HepG2 (cell line): Measurements from ENCODE around the gene MPV17L. TPM values are rescaled to one million over a fixed set of nuclear protein-coding genes. Genes with fewer than 3 reads are reported as not detected.
"Not testable (repeated sequence)": the region's sequence is repeated elsewhere in the genome, so short reads cannot be mapped to it uniquely, and the experiment has no call there.

Experiments used
- ATAC-seq: fragments of 200-7000 bp; cut with Tn5 transposase; 3 replicates; pipeline ENCODE4 v1.9.1; 2020; ENCODE audit warnings: mild to moderate bottlenecking, moderate library complexity
- BruUV-seq: library from RNA; stranded (reverse); fragments of 400-500 nt; replicated peaks from 2 replicates; lab custom pipeline; 2021; lab: Mats Ljungman, UMichigan
- CTCF ChIA-PET: fragments of 300-600 bp; formaldehyde crosslinking; extraction: SDS; loops from one replicate; lab custom pipeline; 2021; ENCODE audit warnings: low total read pairs, inconsistent platforms, low intra/inter-chr PET ratio; lab: Yijun Ruan, JAX
- POLR2A ChIA-PET: fragments of 350-600 bp; sonication (Branson Sonifier 250); formaldehyde crosslinking; loops from one replicate; lab custom pipeline; 2020; ENCODE audit warnings: antibody characterized with exemption, inconsistent platforms; lab: Yijun Ruan, JAX
- DNase-seq: peaks from one replicate; pipeline ENCODE4 v3.0.0-alpha.2; 2015; ENCODE audit warnings: low spot score
- FAIRE-seq: peaks from 3 replicates; lab custom pipeline; 2011; peaks lifted over from hg19 to GRCh38; lab: Jason Lieb, UNC
- H2AFZ ChIP-seq: one replicate; pipeline ENCODE4 v1.6.1; 2011; ENCODE audit warnings: low read length, inconsistent platforms
- H3K27ac ChIP-seq: fragments of 300-600 bp; 3 replicates; pipeline ENCODE4 v1.8.0; 2011; ENCODE audit warnings: mixed run types, mild to moderate bottlenecking, mixed read lengths, low read length, inconsistent platforms; ENCODE audit not compliant: insufficient read depth; ENCODE audit errors: extremely low read length
- H3K27me3 ChIP-seq, 2 experiments: fragments of 200-600 bp in 1 of 2; 2 replicates in 1 of 2; 3 replicates in 1 of 2; pipeline versions ENCODE4 v1.6.0 to v1.8.0; 2011; ENCODE audit warnings: low read length in 2 of 2, mild to moderate bottlenecking in 2 of 2, moderate library complexity in 2 of 2, inconsistent platforms in 1 of 2; ENCODE audit not compliant: insufficient read depth in 2 of 2, control insufficient read depth in 1 of 2
- H3K36me3 ChIP-seq, 2 experiments: fragments of 200-600 bp in 1 of 2; replicated peaks in 1 of 2; 2 replicates in 1 of 2; 3 replicates in 1 of 2; pipeline versions ENCODE4 v1.5.1 to v1.8.0; 2011; ENCODE audit warnings: low read length in 2 of 2, inconsistent platforms in 1 of 2; ENCODE audit not compliant: insufficient read depth in 2 of 2, control insufficient read depth in 1 of 2
- H3K4me1 ChIP-seq: 2 replicates; pipeline ENCODE4 v1.5.1; 2012; ENCODE audit warnings: low read length, inconsistent platforms; ENCODE audit not compliant: insufficient read depth
- H3K4me2 ChIP-seq: 2 replicates; pipeline ENCODE4 v1.6.0; 2011; ENCODE audit warnings: low read depth, low read length, inconsistent platforms
- H3K4me3 ChIP-seq, 3 experiments: fragments of 200-600 bp in 1 of 3; sonication (generic), shearing (Covaris generic) in 1 of 3; replicated peaks in 1 of 3; 2 replicates each; pipeline ENCODE4 v1.5.1; 2011 to 2016; ENCODE audit warnings: low read length in 3 of 3, inconsistent platforms in 2 of 3, low read depth in 2 of 3, mild to moderate bottlenecking in 2 of 3, control low read depth in 1 of 3, mixed read lengths in 1 of 3; ENCODE audit not compliant: insufficient read depth in 1 of 3
- H3K79me2 ChIP-seq: one replicate; pipeline ENCODE4 v1.6.1; 2011; ENCODE audit warnings: low read length, inconsistent platforms; ENCODE audit not compliant: insufficient read depth
- H3K9ac ChIP-seq: 2 replicates; pipeline ENCODE4 v1.6.0; 2011; ENCODE audit warnings: mild to moderate bottlenecking, low read depth, low read length, inconsistent platforms; ENCODE audit not compliant: insufficient read depth
- H3K9me3 ChIP-seq: 2 replicates; pipeline ENCODE4 v1.5.1; 2012; ENCODE audit warnings: mild to moderate bottlenecking, low read length
- H4K20me1 ChIP-seq: 2 replicates; pipeline ENCODE4 v1.6.0; 2011; ENCODE audit warnings: inconsistent platforms, mild to moderate bottlenecking, low read length, moderate library complexity; ENCODE audit not compliant: insufficient read depth
- BCL6 ChIP-seq: IDR thresholded peaks from 2 replicates; pipeline ENCODE4 v1.6.1; 2016; ENCODE audit warnings: missing genetic modification reagents, missing compliant biosample characterization
- HNF4A ChIP-seq: sonication (generic); formaldehyde crosslinking; IDR thresholded peaks from 2 replicates; pipeline ENCODE4 v1.4.0; 2020; ENCODE audit warnings: missing genetic modification reagents
- HOXA3 ChIP-seq: sonication (generic); formaldehyde crosslinking; IDR thresholded peaks from 2 replicates; pipeline ENCODE4 v1.5.0; 2020; ENCODE audit warnings: missing genetic modification reagents
- KDM2A ChIP-seq: sonication (generic); formaldehyde crosslinking; IDR thresholded peaks from 2 replicates; pipeline ENCODE4 v1.4.0; 2020; ENCODE audit warnings: low read depth, missing genetic modification reagents, borderline replicate concordance
- KDM3A ChIP-seq: IDR thresholded peaks from 2 replicates; pipeline ENCODE4 v1.6.1; 2018; ENCODE audit warnings: low read depth, missing compliant biosample characterization
- MXD3 ChIP-seq: IDR thresholded peaks from 2 replicates; pipeline ENCODE4 v1.6.1; 2016; ENCODE audit warnings: mild to moderate bottlenecking, missing biosample characterization, missing genetic modification reagents
- RARA ChIP-seq: IDR thresholded peaks from 2 replicates; pipeline ENCODE4 v1.6.1; 2016; ENCODE audit warnings: missing genetic modification reagents, missing compliant biosample characterization
- RXRB ChIP-seq: IDR thresholded peaks from 2 replicates; pipeline ENCODE4 v1.6.1; 2016; ENCODE audit warnings: borderline replicate concordance, missing genetic modification reagents, missing compliant biosample characterization
- SAP130 ChIP-seq: IDR thresholded peaks from 2 replicates; pipeline ENCODE4 v1.6.1; 2016; ENCODE audit warnings: low read depth
- TFE3 ChIP-seq: IDR thresholded peaks from 2 replicates; pipeline ENCODE4 v1.6.1; 2016
- ZBTB21 ChIP-seq: sonication (generic); formaldehyde crosslinking; IDR thresholded peaks from 2 replicates; pipeline ENCODE4 v1.4.0; 2020; ENCODE audit warnings: missing genetic modification reagents
- ZMYM3 ChIP-seq: sonication (generic); formaldehyde crosslinking; IDR thresholded peaks from 2 replicates; pipeline ENCODE4 v1.5.1; 2020; ENCODE audit warnings: mild to moderate bottlenecking, missing genetic modification reagents
- ZNF292 ChIP-seq: sonication (generic); formaldehyde crosslinking; IDR thresholded peaks from 2 replicates; pipeline ENCODE4 v1.8.1; 2022; ENCODE audit warnings: mild to moderate bottlenecking, low read depth, missing genetic modification reagents, borderline replicate concordance
- ZNF362 ChIP-seq: sonication (generic); formaldehyde crosslinking; IDR thresholded peaks from 2 replicates; pipeline ENCODE4 v1.4.0; 2020; ENCODE audit warnings: missing genetic modification reagents, mild to moderate bottlenecking, borderline replicate concordance
- ZNF687 ChIP-seq: sonication (generic); formaldehyde crosslinking; IDR thresholded peaks from 2 replicates; pipeline ENCODE4 v1.5.1; 2020; ENCODE audit warnings: mild to moderate bottlenecking, missing genetic modification reagents, moderate library complexity
- ZNF713 ChIP-seq: sonication (generic); formaldehyde crosslinking; IDR thresholded peaks from 2 replicates; pipeline ENCODE4 v1.4.0; 2020; ENCODE audit warnings: mild to moderate bottlenecking, missing genetic modification reagents
- WGBS: methylation state at CpG from one replicate; pipeline ENCODE4 v1.1.6; 2017; ENCODE audit warnings: low lambda C conversion rate; 5-methylcytosine and 5-hydroxymethylcytosine counted together
- in situ Hi-C: cut with HindIII; loops from 2 replicates; pipeline ENCODE4 v1.10.0; 2017; ENCODE audit warnings: low pct_unique_long_range_greater_than_20kb; ENCODE audit not compliant: extremely low pct_ligation_motif_present
- intact Hi-C: fragments of 100-400 bp; cut with micrococcal nuclease; formaldehyde crosslinking; loops from one replicate; pipeline ENCODE4 v1.10.0; 2022; ENCODE audit not compliant: unreplicated experiment
- polyA plus RNA-seq, 8 experiments: library from polyadenylated mRNA; depleted of rRNA in 3 of 8; stranded (reverse) in 7 of 8; unstranded in 1 of 8; fragments of >200 nt; fragmentation: Illumina TruSeq in 4 of 8; extraction: Trizol in 4 of 8; gene quantifications; 2 replicates each; pipeline versions ENCODE4 v1.2.1 to v1.2.3, GENCODE V29; 2011 to 2016; ENCODE audit warnings: low read depth in 4 of 8, missing spikeins in 1 of 8, mixed read lengths in 1 of 8; ENCODE audit not compliant: insufficient read depth in 1 of 8
- total RNA-seq, 5 experiments: library from RNA; depleted of rRNA; stranded (reverse); fragments of >200 nt; fragmentation: Illumina TruSeq; extraction: Trizol; gene quantifications; 2 replicates each; pipeline ENCODE4 v1.2.3, GENCODE V29; 2016; ENCODE audit warnings: low read depth in 1 of 5

MPV17L gene
- total and polyA plus RNA-seq, 2 of the 13 experiments (the other 11 are each of a cell fraction or from before 2014, with no cell fraction given): 34.7 to 63.8 TPM

GRCh38 chr16:15454933-15455332 lies 59.4 kb downstream of the MPV17L start:
- H3K9me3 ChIP-seq, FAIRE-seq, H3K79me2 ChIP-seq, H3K27me3 ChIP-seq, H2AFZ ChIP-seq, intact Hi-C loops, BruUV-seq, H3K9ac ChIP-seq, in situ Hi-C loops, H4K20me1 ChIP-seq, DNase-seq, H3K36me3 ChIP-seq, CTCF ChIA-PET: not testable (repeated sequence)
- peak; percentile 35 for ATAC-seq
- Histone ChIP-seq H3K4me3 (0 out of 6 replicates have a peak overlapping the region, but pooled peaks of 1 of the 3 experiments have one; percentile 1), H3K4me2 (peak overlapping the region; percentile 18), H3K27ac (peak overlapping the region; percentile 14), H3K4me1 (peaks cover 53% of the 10 kb centered on the region)
- 27% methylated on average over 11 of the region's 11 CpGs for WGBS
- POLR2A ChIA-PET: interaction anchor here (1.4 kb wide), 1 partner anchor 60 kb away, joined by 3 read pairs; the partner anchor contains the start of gene MPV17L
- peak; percentile 48 for TF ChIP-seq HOXA3 (CRISPR knock-in tag)
- TF ChIP-seq MXD3: 0 out of 2 replicates have a peak, but pooled peaks have one; percentile 16
- peak; percentile 57; the same call in 1 of the 2 replicates for TF ChIP-seq TFE3 (CRISPR knock-in tag)
- 0 out of 2 replicates have a peak, but pooled peaks have one; percentile 20 for TF ChIP-seq KDM2A
- TF ChIP-seq RXRB (CRISPR knock-in tag): peak; percentile 78
- peak; percentile 18; the same call in 1 of the 2 replicates for TF ChIP-seq SAP130 (CRISPR knock-in tag)
- 0 out of 2 replicates have a peak, but pooled peaks have one; percentile 10 for TF ChIP-seq ZNF362
- TF ChIP-seq ZNF687 (CRISPR knock-in tag): peak; percentile 24; the same call in 1 of the 2 replicates
- peak; percentile 33; the same call in 1 of the 2 replicates for TF ChIP-seq HNF4A (CRISPR knock-in tag)
- TF ChIP-seq BCL6 (CRISPR knock-in tag): 0 out of 2 replicates have a peak, but pooled peaks have one; percentile 16
- 0 out of 2 replicates have a peak, but pooled peaks have one; percentile 9 for TF ChIP-seq ZBTB21 (CRISPR knock-in tag)
- peak; percentile 47; the same call in 1 of the 2 replicates for TF ChIP-seq ZMYM3 (CRISPR knock-in tag)
- TF ChIP-seq RARA: peak; percentile 81
- TF ChIP-seq ZNF713: 0 out of 2 replicates have a peak, but pooled peaks have one; percentile 12
- TF ChIP-seq KDM3A (CRISPR knock-in tag): 0 out of 2 replicates have a peak, but pooled peaks have one; percentile 4
- TF ChIP-seq ZNF292 (CRISPR knock-in tag): peak; percentile 51; the same call in 1 of the 2 replicates
